T47D (cell line): Measurements from ENCODE around the gene SF1.

ENCODE experiments used
- DNase-seq, 2 experiments: peaks; one replicate each; pipeline versions ENCODE4 v3.0.0 to v3.0.0-alpha.2; 2011 to 2012; ENCODE audit warnings: low read depth in 1 of 2, low spot score in 1 of 2
- JUND ChIP-seq: IDR thresholded peaks from 2 replicates; pipeline ENCODE4 v1.6.1; 2012; ENCODE audit warnings: low read depth
- in situ Hi-C: cut with HindIII; loops from 2 replicates; pipeline ENCODE4 v1.10.0; 2016; ENCODE audit warnings: low sequenced_read_pairs, low pct_unique_long_range_greater_than_20kb

Gene SF1

DNA sequence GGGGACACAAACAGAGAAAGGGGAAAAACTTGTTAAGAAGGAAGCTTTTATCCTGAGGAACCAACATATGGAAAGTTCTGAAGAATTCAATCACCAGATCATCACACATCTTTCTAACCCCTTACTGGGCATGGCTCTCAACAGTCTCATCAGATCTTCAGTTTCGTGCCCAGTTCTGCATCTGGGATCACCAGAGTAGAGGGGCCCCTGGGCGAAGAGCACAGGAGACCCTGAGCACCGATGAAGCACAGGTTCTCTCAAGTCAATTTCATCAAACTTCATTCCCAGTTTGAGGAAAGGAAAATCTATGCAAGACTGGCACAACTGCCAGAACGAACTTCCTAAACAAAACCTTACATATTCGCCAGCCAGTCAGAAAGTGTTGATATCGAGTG is 10.0 kb downstream of the SF1 start:
- no peak for DNase-seq
- no peak for TF ChIP-seq JUND
- in situ Hi-C loops: no loop called here

DNA sequence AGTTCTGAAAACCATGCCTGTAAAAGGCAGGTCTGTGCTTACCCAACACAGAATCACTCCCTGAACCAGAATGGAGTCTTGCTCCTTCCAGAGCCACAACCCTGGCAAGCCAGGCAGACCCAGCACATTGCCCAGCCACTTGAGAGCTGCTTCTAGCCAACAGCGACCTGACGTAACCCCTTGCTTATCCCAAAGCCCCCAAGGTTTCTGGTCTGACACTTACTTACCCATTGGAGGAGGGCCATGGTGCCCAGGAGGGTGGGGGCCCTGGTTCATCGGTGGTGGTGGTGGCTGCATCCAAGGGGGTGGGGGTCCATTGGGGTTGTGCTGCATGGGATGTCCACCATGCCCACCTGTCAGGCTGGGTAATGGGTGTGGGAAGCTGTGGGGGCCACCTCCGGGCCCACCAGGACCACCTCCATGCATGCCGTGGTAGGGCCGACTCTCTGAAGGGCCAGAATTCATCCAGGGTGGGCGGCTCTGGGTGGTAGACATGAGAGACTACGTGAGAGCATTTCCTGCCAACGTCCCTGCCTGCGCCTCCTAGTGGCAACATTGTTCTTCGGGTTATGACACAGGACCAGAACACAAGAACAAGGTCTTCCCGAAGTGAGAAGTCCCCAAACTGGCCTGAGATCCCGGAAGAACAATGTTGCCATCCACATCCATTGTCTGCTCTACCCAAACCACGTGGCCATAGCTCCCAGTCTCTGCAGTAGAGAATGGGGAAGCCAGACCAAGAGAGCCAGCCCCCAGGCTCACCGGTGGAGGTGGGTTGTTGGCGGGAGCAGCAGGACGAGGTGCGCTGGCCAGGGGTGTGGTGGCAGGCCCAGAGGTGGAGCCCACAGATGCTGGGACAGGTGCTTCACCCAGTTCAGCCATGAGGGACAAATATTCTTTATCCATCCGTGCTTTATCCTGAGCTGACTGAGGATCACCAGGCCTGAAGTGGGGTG is 10.7 kb downstream of the SF1 start:
- TF ChIP-seq JUND: no peak
- in situ Hi-C loops: no loop called here
- DNase-seq: peak; percentile 62 to 81

DNA sequence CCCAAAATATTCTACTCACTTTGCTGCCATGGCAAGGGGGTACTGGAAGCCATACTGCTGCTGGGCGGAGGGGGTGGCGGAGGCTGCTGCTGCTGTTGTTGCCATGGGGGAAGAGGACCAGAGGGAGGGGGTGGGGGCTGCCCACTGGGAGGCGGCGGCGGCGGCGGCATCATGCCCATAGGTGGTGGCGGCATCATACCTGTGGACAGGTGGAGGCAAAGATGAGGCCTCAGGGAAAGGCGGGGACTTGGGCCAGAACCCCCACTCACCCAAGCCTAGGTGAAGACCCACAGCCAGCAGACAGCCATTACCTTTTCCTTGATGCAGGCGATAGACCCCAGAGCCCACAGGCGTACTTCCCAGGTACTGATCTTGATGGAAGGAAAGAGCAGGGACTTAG is 11.5 kb downstream of the SF1 start:
- in situ Hi-C loops: no loop called here
- no peak for DNase-seq
- no peak for TF ChIP-seq JUND

DNA sequence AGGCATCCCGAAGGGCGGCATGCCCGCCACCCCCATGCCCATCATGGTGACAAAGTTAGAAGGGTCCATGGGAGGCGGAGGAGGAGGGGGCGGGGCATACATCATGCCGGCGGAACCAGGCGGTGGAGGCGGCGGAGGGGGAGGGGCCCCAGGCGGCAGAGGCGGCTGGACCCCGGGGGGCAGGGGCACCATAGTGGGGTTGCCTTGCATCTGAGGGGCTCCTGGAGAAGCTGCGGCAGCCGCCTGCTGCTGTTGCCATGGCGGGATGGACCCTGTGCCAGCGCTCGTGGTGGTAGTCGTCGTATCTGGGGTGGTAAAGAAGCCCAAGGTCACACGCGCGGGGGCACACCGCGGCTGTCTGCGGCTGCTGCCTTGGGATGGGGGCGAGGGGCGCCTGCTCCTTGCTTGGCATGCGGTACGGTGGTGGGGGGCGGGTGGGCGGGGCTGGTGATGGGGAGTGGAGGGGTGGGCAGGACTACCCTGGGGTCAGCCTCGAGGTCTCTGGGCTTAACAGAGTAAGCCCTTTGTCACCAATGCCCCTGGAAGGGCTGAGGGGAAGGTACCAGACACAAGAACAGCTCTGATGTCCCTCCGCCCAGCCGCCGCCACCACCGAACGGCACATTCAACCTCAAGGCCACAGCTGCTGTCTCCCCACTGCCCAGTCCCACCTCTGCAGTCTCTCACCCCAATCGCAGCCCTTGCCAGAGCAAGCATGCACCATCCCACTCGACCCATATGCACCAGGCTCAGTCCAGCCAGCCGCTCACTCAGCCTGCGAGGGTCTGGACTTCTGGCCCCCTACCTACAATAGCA is 12.3 kb downstream of the SF1 start:
- no peak for DNase-seq

DNA sequence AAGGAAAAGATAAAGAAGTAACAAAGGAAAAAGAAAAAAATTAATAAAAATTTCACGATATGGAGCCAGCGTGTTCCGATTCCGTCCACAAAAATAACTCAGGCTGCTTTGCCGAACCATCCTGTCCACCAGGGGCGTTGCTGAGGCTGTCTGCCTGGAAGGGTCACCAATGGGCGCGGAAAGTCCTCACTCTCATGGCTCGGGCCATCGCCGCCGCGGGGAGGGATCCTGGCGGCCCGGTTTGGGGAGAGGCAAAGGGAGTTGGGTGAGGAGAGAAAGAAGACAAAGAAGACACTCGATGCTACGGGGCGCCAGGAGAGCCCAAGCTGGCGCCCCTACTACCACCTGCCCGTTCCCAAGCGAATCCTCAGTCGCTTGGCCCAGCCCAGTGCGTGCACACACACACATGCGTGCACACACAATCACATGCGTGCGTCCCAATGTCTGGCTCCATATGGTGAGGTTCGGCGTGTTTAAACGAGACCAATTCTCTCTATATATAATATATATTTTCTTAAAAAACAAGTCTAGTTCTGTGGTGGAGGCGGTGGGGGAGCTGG is 13.0 kb downstream of the SF1 start:
- DNase-seq: no peak
- TF ChIP-seq JUND: no peak
- in situ Hi-C loops: no loop called here

More for the DNA sequence above, 12.3 kb downstream of the SF1 start:
- TF ChIP-seq JUND: no peak
- in situ Hi-C loops: no loop called here

DNA sequence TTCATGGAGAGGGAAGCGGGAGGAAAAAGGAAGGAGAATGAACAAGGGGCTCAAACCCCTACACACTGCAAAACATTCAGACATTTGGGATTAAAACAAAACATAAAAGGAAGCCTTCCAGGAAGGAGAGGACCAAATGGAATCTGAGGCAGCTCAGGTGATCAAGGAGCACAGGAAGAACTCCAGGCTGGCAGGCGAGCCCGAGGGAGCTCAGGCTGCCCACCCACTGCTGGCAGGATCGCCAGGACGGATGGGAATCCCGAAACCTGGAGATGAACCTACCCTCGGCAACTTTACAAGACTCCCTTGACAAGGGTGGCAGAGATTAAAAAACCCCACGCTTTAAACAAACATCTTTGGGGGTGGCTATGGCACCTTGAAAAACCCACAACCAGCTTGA is 13.6 kb downstream of the SF1 start:
- no peak for DNase-seq
- in situ Hi-C loops: no loop called here
- TF ChIP-seq JUND: no peak

DNA sequence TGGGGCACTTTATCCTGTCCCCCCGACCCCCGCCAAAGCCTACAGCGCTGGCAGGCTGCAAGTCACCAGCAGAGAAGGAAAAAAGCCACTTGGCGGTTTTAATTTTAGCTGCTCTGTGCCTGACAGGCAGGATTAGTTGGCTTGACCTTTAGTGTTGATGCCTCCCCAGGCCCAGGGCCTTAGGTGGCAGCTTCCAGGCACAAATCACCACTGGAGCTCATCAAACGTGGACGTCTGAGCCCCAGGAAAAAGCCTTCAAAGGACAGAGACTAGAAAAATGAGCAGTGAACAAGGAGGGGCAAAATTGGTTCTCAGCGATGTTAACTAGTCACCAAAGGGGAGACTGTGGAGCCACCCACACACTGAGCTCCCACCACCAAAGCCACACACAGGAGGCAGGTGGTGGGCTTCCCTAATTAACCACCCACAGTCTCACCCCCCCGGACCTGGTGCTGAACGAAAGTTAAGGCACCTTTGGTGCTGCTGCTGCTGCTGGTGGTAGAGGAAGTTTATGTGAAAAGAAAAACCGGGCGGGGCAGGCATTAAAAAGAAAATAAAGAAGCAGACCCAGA is 14.2 kb downstream of the SF1 start:
- DNase-seq: no peak
- TF ChIP-seq JUND: no peak
- in situ Hi-C loops: no loop called here

DNA sequence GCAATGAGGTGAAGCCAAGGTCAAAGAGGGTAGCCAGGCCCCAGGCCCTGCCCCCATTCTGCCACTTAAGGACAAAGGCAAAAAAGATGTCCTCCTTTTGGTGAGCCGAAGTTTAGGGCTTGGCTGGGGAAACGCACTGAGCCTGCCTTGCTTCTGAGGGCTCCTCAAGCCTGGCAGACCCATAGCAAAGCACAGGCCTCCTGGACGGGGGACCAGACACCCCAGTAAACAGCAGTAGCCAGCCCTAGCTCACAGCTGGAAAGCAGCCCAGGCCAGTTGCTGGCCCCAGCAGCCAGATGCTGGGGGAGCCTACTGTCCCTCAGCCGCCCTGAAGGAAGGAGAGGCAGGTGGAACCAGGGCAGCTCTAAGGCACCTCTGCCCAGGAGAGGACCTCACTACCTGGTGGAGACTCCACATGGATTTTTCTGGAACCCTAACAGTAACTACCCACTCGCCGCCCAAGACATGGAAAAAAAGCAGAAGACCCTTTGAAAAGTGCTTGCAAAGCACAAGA is 14.8 kb downstream of the SF1 start:
- in situ Hi-C loops: no loop called here
- no peak for DNase-seq
- TF ChIP-seq JUND: no peak

DNA sequence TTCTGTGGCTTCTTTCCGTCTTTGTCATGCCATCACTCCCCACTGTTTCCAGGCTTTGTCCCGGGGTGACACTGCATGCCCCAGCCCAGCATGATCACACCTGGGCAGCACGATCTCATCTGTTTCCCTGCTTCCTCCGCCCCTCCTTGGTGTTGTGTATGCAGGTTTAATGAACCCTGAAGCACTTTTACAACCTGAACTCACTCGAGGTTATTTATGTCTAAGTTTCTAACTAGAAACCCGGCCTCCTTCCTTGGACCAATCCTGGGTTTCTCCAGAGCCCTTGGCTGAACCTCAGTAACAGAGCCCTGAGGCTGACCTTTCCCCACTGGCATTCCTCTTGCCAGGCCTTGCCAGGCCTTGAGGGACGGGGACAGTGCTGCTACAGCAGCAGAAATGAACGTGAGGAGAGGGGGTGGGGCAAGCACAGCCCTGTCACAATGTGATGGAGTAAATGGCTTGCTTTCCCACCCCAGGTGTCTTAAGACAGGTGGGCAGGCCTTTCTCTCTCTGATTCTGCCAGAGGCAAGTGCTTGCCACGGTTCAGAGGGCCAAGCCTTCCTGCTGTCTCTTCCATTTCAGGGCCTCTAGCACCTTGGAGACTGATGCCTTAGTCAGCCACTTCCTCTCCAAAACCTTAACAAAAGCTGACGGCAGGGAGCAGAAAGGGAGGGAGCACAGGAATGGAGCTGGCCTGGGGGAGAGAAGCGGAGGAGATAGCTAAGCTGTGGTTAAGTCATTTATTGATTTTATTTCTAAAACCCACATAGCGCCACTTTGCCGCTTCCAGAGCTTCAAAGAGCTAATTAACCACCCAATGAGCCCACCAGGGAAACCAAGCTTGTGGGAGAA is 15.4 kb downstream of the SF1 start:
- TF ChIP-seq JUND: no peak
- DNase-seq: peak in 1 of 2 experiments; percentile 49
- in situ Hi-C loops: no loop called here

DNA sequence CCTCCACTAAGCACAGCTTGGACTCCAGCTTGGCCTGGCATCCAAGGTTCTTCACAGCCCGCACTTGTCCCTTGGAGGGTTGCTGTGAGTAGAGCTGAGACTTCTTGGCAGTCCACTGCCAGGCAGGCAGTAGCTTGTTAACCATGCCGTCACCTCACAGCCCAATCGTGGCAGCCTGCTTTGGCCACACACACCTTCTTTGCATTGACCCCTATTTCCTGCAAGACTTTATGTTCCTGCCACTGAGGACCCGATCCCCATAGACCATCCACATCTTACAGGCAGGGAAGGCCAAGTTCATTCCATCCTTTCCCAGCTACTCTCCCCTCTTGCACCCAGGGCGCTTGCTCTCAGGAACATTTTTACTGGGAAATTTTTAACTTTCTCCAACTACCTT is 16.1 kb downstream of the SF1 start:
- TF ChIP-seq JUND: no peak
- in situ Hi-C loops: no loop called here
- DNase-seq: peak in 1 of 2 experiments; percentile 33

DNA sequence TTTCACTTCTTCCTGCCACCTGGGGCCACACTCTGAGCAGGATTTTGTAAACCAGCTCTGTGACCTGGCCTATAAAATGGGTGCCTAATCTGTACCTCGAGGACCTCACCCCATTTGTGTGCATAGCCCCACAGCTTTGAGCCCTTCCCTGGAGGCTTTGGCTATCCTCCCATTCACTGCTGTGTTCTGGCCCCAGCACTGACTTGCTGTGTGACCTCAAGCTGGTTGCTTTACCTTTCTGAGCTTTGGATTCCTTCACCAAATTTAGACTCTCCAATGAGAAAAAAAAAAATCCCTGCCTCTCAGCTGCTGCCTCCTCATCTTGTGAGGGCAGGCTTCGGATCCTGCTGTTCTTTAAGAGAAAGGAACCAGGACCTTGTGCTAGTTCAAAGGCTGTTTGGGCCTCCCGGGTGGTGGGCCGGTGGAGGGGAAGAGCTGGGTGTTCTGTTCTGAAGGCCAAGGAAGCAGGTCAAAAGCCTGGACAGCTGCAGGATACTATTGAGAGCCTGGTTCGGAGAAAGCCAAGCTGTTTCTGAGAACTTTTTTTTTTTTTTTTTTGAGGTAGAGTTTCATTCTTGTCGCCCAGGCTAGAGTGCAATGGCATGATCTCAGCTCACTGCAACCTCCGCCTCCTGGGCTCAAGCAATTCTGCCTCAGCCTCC is 17.5 kb downstream of the SF1 start:
- TF ChIP-seq JUND: no peak
- no peak for DNase-seq
- in situ Hi-C loops: no loop called here
